NCI-H2196 (cell line): ENCODE results near the gene SFXN2.
A peak's percentile ranks its signal among the peaks of the same experiment; 100 is the strongest.
"Not testable (repeated sequence)": the region's sequence is repeated elsewhere in the genome, so short reads cannot be mapped to it uniquely, and the experiment has no call there.

Source experiments
- DNase-seq: peaks from one replicate; lab custom pipeline; 2025; ENCODE audit not compliant: unreplicated experiment; lab: John Stamatoyannopoulos, UW

SFXN2 gene

GRCh38 chr10:102752934-102753664, 38.7 kb downstream of the SFXN2 start:
- peak; percentile 7 for DNase-seq

GRCh38 chr10:102753718-102754117, 39.3 kb downstream of the SFXN2 start:
- no peak for DNase-seq

GRCh38 chr10:102757323-102757722, 42.9 kb downstream of the SFXN2 start:
- DNase-seq = no peak

GRCh38 chr10:102758240-102758932, 44.0 kb downstream of the SFXN2 start:
- DNase-seq = no peak

- not testable (repeated sequence) for DNase-seq
These were observed 44.5 kb downstream of the SFXN2 start for GRCh38 chr10:102758933-102759262.

- no peak for DNase-seq
These were observed 45.2 kb downstream of the SFXN2 start for GRCh38 chr10:102759497-102760210.

GRCh38 chr10:102761981-102762380, 47.5 kb downstream of the SFXN2 start:
- DNase-seq = no peak

- no peak for DNase-seq
These were observed 48.1 kb downstream of the SFXN2 start for GRCh38 chr10:102762401-102763015.

- no peak for DNase-seq
These were observed 48.7 kb downstream of the SFXN2 start for GRCh38 chr10:102763037-102763607.

- DNase-seq = no peak
These were observed 50.2 kb downstream of the SFXN2 start for GRCh38 chr10:102764470-102765161.

GRCh38 chr10:102765336-102765735, 50.9 kb downstream of the SFXN2 start:
- no peak for DNase-seq

- DNase-seq = no peak
These were observed 53.2 kb downstream of the SFXN2 start for GRCh38 chr10:102767428-102768160.

GRCh38 chr10:102769375-102770107, 55.1 kb downstream of the SFXN2 start:
- no peak for DNase-seq

- DNase-seq = no peak
These were observed 55.7 kb downstream of the SFXN2 start for GRCh38 chr10:102770108-102770482.

- DNase-seq = no peak
These were observed 56.4 kb downstream of the SFXN2 start for GRCh38 chr10:102770792-102771191.

- DNase-seq = no peak
These were observed 58.9 kb downstream of the SFXN2 start for GRCh38 chr10:102773320-102773719.

- DNase-seq = no peak
These were observed 59.5 kb downstream of the SFXN2 start for GRCh38 chr10:102773986-102774385.

GRCh38 chr10:102775201-102775934, 60.9 kb downstream of the SFXN2 start:
- DNase-seq = no peak
